ENCODE results near the gene SLC41A1. TPM values are rescaled to one million over a fixed set of nuclear protein-coding genes. Genes with fewer than 3 reads are reported as not detected.

Gene SLC41A1
- total and polyA plus RNA-seq, 9 of the 15 experiments (the other 6 are each of a cell fraction or from before 2014, with no cell fraction given): 4.1 to 29.3 (median 11.4) TPM

DNA sequence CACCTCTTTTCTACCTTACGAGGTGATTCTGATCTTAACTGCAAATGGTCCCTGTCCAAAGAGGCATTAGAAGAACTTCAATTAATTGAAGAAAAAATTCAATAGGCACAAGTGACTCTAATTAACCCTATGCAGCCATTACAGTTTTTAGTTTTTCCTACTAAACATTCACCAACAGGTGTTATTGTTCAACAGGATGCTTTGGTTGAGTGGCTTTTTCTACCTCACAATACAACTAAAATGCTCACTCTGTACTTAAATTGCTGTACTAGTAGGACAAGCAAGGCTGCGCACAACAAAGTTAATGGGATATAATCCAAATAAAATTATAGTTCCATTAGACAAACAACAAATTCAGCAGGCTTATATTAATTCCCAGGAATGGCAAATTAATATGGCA, 48.5 kb upstream of the SLC41A1 start (continued):
- TF ChIP-seq ZNF23 (CRISPR knock-in tag; IDR thresholded peaks at IDR 0.05): no peak
- TF ChIP-seq, protein P1, sequence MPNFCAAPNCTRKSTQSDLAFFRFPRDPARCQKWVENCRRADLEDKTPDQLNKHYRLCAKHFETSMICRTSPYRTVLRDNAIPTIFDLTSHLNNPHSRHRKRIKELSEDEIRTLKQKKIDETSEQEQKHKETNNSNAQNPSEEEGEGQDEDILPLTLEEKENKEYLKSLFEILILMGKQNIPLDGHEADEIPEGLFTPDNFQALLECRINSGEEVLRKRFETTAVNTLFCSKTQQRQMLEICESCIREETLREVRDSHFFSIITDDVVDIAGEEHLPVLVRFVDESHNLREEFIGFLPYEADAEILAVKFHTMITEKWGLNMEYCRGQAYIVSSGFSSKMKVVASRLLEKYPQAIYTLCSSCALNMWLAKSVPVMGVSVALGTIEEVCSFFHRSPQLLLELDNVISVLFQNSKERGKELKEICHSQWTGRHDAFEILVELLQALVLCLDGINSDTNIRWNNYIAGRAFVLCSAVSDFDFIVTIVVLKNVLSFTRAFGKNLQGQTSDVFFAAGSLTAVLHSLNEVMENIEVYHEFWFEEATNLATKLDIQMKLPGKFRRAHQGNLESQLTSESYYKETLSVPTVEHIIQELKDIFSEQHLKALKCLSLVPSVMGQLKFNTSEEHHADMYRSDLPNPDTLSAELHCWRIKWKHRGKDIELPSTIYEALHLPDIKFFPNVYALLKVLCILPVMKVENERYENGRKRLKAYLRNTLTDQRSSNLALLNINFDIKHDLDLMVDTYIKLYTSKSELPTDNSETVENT (CRISPR knock-in tag; IDR thresholded peaks at IDR 0.05): no peak
- TF ChIP-seq POLR3G (IDR thresholded peaks at IDR 0.05; ENCODE audit: extremely low read depth, insufficient read length, insufficient replicate concordance): no peak
- no peak for TF ChIP-seq CBX8 (IDR thresholded peaks at IDR 0.05; ENCODE audit: borderline replicate concordance, extremely low read depth, low read depth, low read length, poor library complexity, severe bottlenecking)
- no peak for TF ChIP-seq MTF1 (CRISPR knock-in tag; IDR thresholded peaks at IDR 0.05; ENCODE audit: borderline replicate concordance)
- TF ChIP-seq DNMT1 (IDR thresholded peaks at IDR 0.05): no peak
- TF ChIP-seq, protein P2, sequence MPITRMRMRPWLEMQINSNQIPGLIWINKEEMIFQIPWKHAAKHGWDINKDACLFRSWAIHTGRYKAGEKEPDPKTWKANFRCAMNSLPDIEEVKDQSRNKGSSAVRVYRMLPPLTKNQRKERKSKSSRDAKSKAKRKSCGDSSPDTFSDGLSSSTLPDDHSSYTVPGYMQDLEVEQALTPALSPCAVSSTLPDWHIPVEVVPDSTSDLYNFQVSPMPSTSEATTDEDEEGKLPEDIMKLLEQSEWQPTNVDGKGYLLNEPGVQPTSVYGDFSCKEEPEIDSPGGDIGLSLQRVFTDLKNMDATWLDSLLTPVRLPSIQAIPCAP (CRISPR knock-in tag; IDR thresholded peaks at IDR 0.05; ENCODE audit: borderline replicate concordance): no peak
- no peak for TF ChIP-seq POU5F1 (IDR thresholded peaks at IDR 0.05; ENCODE audit: borderline replicate concordance, low read depth, low read length, partially characterized antibody)
- no peak for TF ChIP-seq NR2C2 (CRISPR knock-in tag; IDR thresholded peaks at IDR 0.05)
- no peak for TF ChIP-seq NR2C2 (tag; IDR thresholded peaks at IDR 0.05)
- no peak for TF ChIP-seq GTF2E2 (tag; IDR thresholded peaks at IDR 0.05)

Measured in K562 (cell line).